HEK293T (cell line): ENCODE measurements around the gene MAB21L4.

ENCODE experiments used
- CTCF ChIA-PET: fragments of 350-600 bp; formaldehyde crosslinking; extraction: SDS; loops from one replicate; lab custom pipeline; 2021; ENCODE audit warnings: antibody characterized with exemption, inconsistent platforms; lab: Yijun Ruan, JAX
- POLR2A ChIA-PET: fragments of 350-600 bp; formaldehyde crosslinking; extraction: SDS; loops from one replicate; lab custom pipeline; 2020; ENCODE audit warnings: antibody characterized with exemption, inconsistent platforms; lab: Yijun Ruan, JAX
- DNase-seq: peaks from one replicate; pipeline ENCODE4 v3.0.0; 2012; ENCODE audit warnings: mixed read lengths; ENCODE audit errors: extremely low spot score
- ARNT ChIP-seq: fragments of 450-650 bp; IDR thresholded peaks from 2 replicates; pipeline ENCODE4 v1.6.1; 2017; ENCODE audit warnings: mild to moderate bottlenecking
- BHLHE40 ChIP-seq: fragments of 450-650 bp; IDR thresholded peaks from 2 replicates; pipeline ENCODE4 v1.6.1; 2016; ENCODE audit warnings: mild to moderate bottlenecking, moderate library complexity, borderline replicate concordance
- CTBP1 ChIP-seq: fragments of 450-650 bp; IDR thresholded peaks from 2 replicates; pipeline ENCODE4 v1.6.1; 2016; ENCODE audit warnings: borderline replicate concordance
- ELF4 ChIP-seq: fragments of 450-650 bp; IDR thresholded peaks from 2 replicates; pipeline ENCODE4 v1.6.1; 2017; ENCODE audit warnings: antibody characterized with exemption
- FOXA1 ChIP-seq: fragments of 450-650 bp; IDR thresholded peaks from 2 replicates; pipeline ENCODE4 v1.6.1; 2016; ENCODE audit warnings: mild to moderate bottlenecking
- FOXK2 ChIP-seq: fragments of 450-650 bp; IDR thresholded peaks from 2 replicates; pipeline ENCODE4 v1.6.1; 2016; ENCODE audit warnings: mild to moderate bottlenecking
- FOXM1 ChIP-seq: fragments of 450-650 bp; IDR thresholded peaks from 2 replicates; pipeline ENCODE4 v1.6.1; 2017; ENCODE audit warnings: mild to moderate bottlenecking, borderline replicate concordance
- HDGF ChIP-seq: fragments of 450-650 bp; IDR thresholded peaks from 2 replicates; pipeline ENCODE4 v1.6.1; 2017; ENCODE audit warnings: antibody characterized with exemption, borderline replicate concordance
- L3MBTL2 ChIP-seq: fragments of 450-650 bp; conservative IDR thresholded peaks from 2 replicates; pipeline ENCODE4 v1.6.1; 2016; ENCODE audit warnings: mild to moderate bottlenecking
- LEF1 ChIP-seq: fragments of 450-650 bp; IDR thresholded peaks from 2 replicates; pipeline ENCODE4 v1.6.1; 2017; ENCODE audit warnings: mild to moderate bottlenecking, borderline replicate concordance
- NFRKB ChIP-seq: fragments of 450-650 bp; IDR thresholded peaks from 2 replicates; pipeline ENCODE4 v1.6.1; 2016; ENCODE audit warnings: mild to moderate bottlenecking, moderate library complexity
- PKNOX1 ChIP-seq: fragments of 450-650 bp; IDR thresholded peaks from 2 replicates; pipeline ENCODE4 v1.6.1; 2016
- SP1 ChIP-seq: fragments of 450-650 bp; IDR thresholded peaks from 2 replicates; pipeline ENCODE4 v1.6.1; 2017
- SUZ12 ChIP-seq: fragments of 450-650 bp; IDR thresholded peaks from 2 replicates; pipeline ENCODE4 v1.6.1; 2016; ENCODE audit warnings: mild to moderate bottlenecking
- TARDBP ChIP-seq: fragments of 450-650 bp; IDR thresholded peaks from 2 replicates; pipeline ENCODE4 v1.6.1; 2016
- ZNF384 ChIP-seq: fragments of 450-650 bp; IDR thresholded peaks from 2 replicates; pipeline ENCODE4 v1.6.1; 2016

Gene MAB21L4

GRCh38 chr2:240895656-240896388, at the start of gene MAB21L4:
Gene MAB21L4, minus strand, starts transcription at chr2:240896156. Its CDS starts 159 bp downstream, at chr2:240895997.
- ChIA-PET CTCF (interaction anchor here (1.4 kb wide), 1 partner anchor 19 kb away, joined by 5 read pairs; no protein-coding TSS in a partner anchor), POLR2A (no interaction called here)
- TF ChIP-seq FOXM1 (no peak), SP1 (no peak), SUZ12 (no peak), HDGF (no peak), FOXA1 (no peak), ZNF384 (no peak), TARDBP (no peak), ELF4 (no peak), PKNOX1 (no peak), NFRKB (no peak), BHLHE40 (no peak), FOXK2 (no peak), L3MBTL2 (no peak), CTBP1 (no peak), LEF1 (no peak), ARNT (no peak)
- no peak for DNase-seq

- CTCF ChIA-PET: no interaction called here
- no peak for TF ChIP-seq SP1
- TF ChIP-seq PKNOX1: no peak
- TF ChIP-seq NFRKB: no peak
- TF ChIP-seq ARNT: no peak
- TF ChIP-seq L3MBTL2: no peak
- TF ChIP-seq ZNF384: no peak
- no peak for TF ChIP-seq FOXM1
- no peak for TF ChIP-seq FOXK2
- POLR2A ChIA-PET: no interaction called here
Measured at GRCh38 chr2:240936106-240936505, 40.1 kb upstream of the MAB21L4 start.

GRCh38 chr2:240935103-240935876, 39.3 kb upstream of the MAB21L4 start:
- ChIA-PET CTCF (no interaction called here), POLR2A (no interaction called here)
- TF ChIP-seq HDGF (no peak), ARNT (no peak), PKNOX1 (no peak), ZNF384 (no peak), SP1 (no peak), FOXM1 (no peak), SUZ12 (no peak), NFRKB (no peak), L3MBTL2 (no peak), BHLHE40 (no peak), FOXA1 (no peak), FOXK2 (no peak), TARDBP (no peak), ELF4 (no peak), CTBP1 (no peak), LEF1 (no peak)
- DNase-seq: no peak

More at GRCh38 chr2:240936106-240936505, 40.1 kb upstream of the MAB21L4 start:
- no peak for DNase-seq

GRCh38 chr2:240934701-240935102, 38.7 kb upstream of the MAB21L4 start:
- no peak for DNase-seq
- no peak for TF ChIP-seq ZNF384
- TF ChIP-seq CTBP1: no peak
- no peak for TF ChIP-seq SP1
- TF ChIP-seq FOXK2: no peak
- TF ChIP-seq BHLHE40: no peak
- CTCF ChIA-PET: no interaction called here
- POLR2A ChIA-PET: no interaction called here

- ChIA-PET CTCF (no interaction called here), POLR2A (no interaction called here)
- no peak for DNase-seq
- TF ChIP-seq FOXA1 (no peak), ARNT (no peak), L3MBTL2 (no peak), PKNOX1 (no peak), FOXM1 (no peak), HDGF (no peak), ZNF384 (no peak), FOXK2 (no peak)
Measured at GRCh38 chr2:240933966-240934700, 38.2 kb upstream of the MAB21L4 start.
